HepG2 (cell line): Measurements from ENCODE around the gene TAF11. TPM values are rescaled to one million over a fixed set of nuclear protein-coding genes. Genes with fewer than 3 reads are reported as not detected.

ENCODE experiments used
- ATF7-NPFF ChIP-seq: sonication (generic); formaldehyde crosslinking; IDR thresholded peaks from 2 replicates; pipeline ENCODE4 v1.8.1; 2023; ENCODE audit warnings: mild to moderate bottlenecking, low read depth, missing genetic modification reagents, moderate library complexity
- CEBPZ ChIP-seq: IDR thresholded peaks from 2 replicates; pipeline ENCODE4 v1.6.1; 2012; ENCODE audit warnings: low read length, improper control_type of control experiment
- CREB1 ChIP-seq, 2 experiments: fragments of 450-650 bp in 1 of 2; IDR thresholded peaks; 2 replicates each; pipeline ENCODE4 v1.6.1; 2016 to 2017; ENCODE audit warnings: control low read depth in 1 of 2, mild to moderate bottlenecking in 1 of 2, missing compliant biosample characterization in 1 of 2, missing genetic modification characterization in 1 of 2
- FOXA3 ChIP-seq: IDR thresholded peaks from 2 replicates; pipeline ENCODE4 v1.6.1; 2016; ENCODE audit warnings: missing genetic modification reagents, missing compliant biosample characterization
- FOXK1 ChIP-seq: sonication (generic); formaldehyde crosslinking; IDR thresholded peaks from 2 replicates; pipeline ENCODE4 v1.4.0; 2020; ENCODE audit warnings: low read depth, missing genetic modification reagents, borderline replicate concordance
- KDM2A ChIP-seq: sonication (generic); formaldehyde crosslinking; IDR thresholded peaks from 2 replicates; pipeline ENCODE4 v1.4.0; 2020; ENCODE audit warnings: low read depth, missing genetic modification reagents, borderline replicate concordance
- MAZ ChIP-seq, 2 experiments: sonication (generic) in 1 of 2; formaldehyde crosslinking in 1 of 2; IDR thresholded peaks; 2 replicates each; pipeline versions ENCODE4 v1.5.0 to v1.6.1; 2012 to 2020; ENCODE audit warnings: low read depth in 2 of 2, mild to moderate bottlenecking in 2 of 2, borderline replicate concordance in 1 of 2, improper control_type of control experiment in 1 of 2, low read length in 1 of 2, missing genetic modification reagents in 1 of 2, moderate library complexity in 1 of 2
- MXD1 ChIP-seq: sonication (generic); formaldehyde crosslinking; IDR thresholded peaks from 2 replicates; pipeline ENCODE4 v1.4.0; 2020; ENCODE audit warnings: mild to moderate bottlenecking, missing genetic modification reagents
- MXD3 ChIP-seq: IDR thresholded peaks from 2 replicates; pipeline ENCODE4 v1.6.1; 2016; ENCODE audit warnings: mild to moderate bottlenecking, missing biosample characterization, missing genetic modification reagents
- MYC ChIP-seq: sonication (generic); formaldehyde crosslinking; IDR thresholded peaks from 2 replicates; pipeline ENCODE4 v1.9.0; 2021; ENCODE audit warnings: missing genetic modification reagents, borderline replicate concordance
- PRDM4 ChIP-seq: sonication (generic); formaldehyde crosslinking; IDR thresholded peaks from 2 replicates; pipeline ENCODE4 v1.9.0; 2021; ENCODE audit warnings: missing genetic modification reagents, borderline replicate concordance
- SIX4 ChIP-seq: sonication (generic); formaldehyde crosslinking; IDR thresholded peaks from 2 replicates; pipeline ENCODE4 v1.4.0; 2020; ENCODE audit warnings: missing genetic modification reagents
- SUZ12 ChIP-seq: fragments of 150-350 bp; IDR thresholded peaks from 2 replicates; pipeline ENCODE4 v1.6.1; 2014; ENCODE audit warnings: low read depth, low read length
- ZC3H13 ChIP-seq: sonication (generic); formaldehyde crosslinking; IDR thresholded peaks from 2 replicates; pipeline ENCODE4 v1.8.1; 2023; ENCODE audit warnings: mild to moderate bottlenecking, missing genetic modification reagents, moderate library complexity
- ZNF280B ChIP-seq: sonication (generic); formaldehyde crosslinking; IDR thresholded peaks from 2 replicates; pipeline ENCODE4 v1.5.0; 2020; ENCODE audit warnings: missing genetic modification reagents, mild to moderate bottlenecking, borderline replicate concordance
- ZNF468 ChIP-seq: sonication (generic); formaldehyde crosslinking; IDR thresholded peaks from 2 replicates; pipeline ENCODE4 v1.8.0; 2022; ENCODE audit warnings: mild to moderate bottlenecking, moderate library complexity, missing genetic modification reagents
- ZNF605 ChIP-seq: sonication (generic); formaldehyde crosslinking; IDR thresholded peaks from 2 replicates; pipeline ENCODE4 v1.8.0; 2022; ENCODE audit warnings: mild to moderate bottlenecking, missing genetic modification reagents
- ZNF784 ChIP-seq: sonication (generic); formaldehyde crosslinking; IDR thresholded peaks from 2 replicates; pipeline ENCODE4 v1.5.1; 2020; ENCODE audit warnings: missing genetic modification reagents, mild to moderate bottlenecking, borderline replicate concordance
- polyA plus RNA-seq, 8 experiments: library from polyadenylated mRNA; depleted of rRNA in 3 of 8; stranded (reverse) in 7 of 8; unstranded in 1 of 8; fragments of >200 nt; fragmentation: Illumina TruSeq in 4 of 8; extraction: Trizol in 4 of 8; gene quantifications; 2 replicates each; pipeline versions ENCODE4 v1.2.1 to v1.2.3, GENCODE V29; 2011 to 2016; ENCODE audit warnings: low read depth in 4 of 8, missing spikeins in 1 of 8, mixed read lengths in 1 of 8; ENCODE audit not compliant: insufficient read depth in 1 of 8
- total RNA-seq, 5 experiments: library from RNA; depleted of rRNA; stranded (reverse); fragments of >200 nt; fragmentation: Illumina TruSeq; extraction: Trizol; gene quantifications; 2 replicates each; pipeline ENCODE4 v1.2.3, GENCODE V29; 2016; ENCODE audit warnings: low read depth in 1 of 5

Gene TAF11
- total and polyA plus RNA-seq, 2 of the 13 experiments (the other 11 are each of a cell fraction or from before 2014, with no cell fraction given) = 35.4 to 73.6 TPM

- TF ChIP-seq CEBPZ (no peak), ATF7-NPFF (CRISPR knock-in tag) (peak; percentile 61; the same call in 1 of the 2 replicates), MYC (CRISPR knock-in tag) (peak; percentile 78; the same call in 1 of the 2 replicates), ZNF468 (CRISPR knock-in tag) (no peak), ZNF784 (CRISPR knock-in tag) (peak; percentile 83; the same call in 1 of the 2 replicates), MAZ (IDR thresholded peaks at IDR 0.05; ENCODE audit: borderline replicate concordance, low read depth, low read length) (peak; percentile 90), MAZ (CRISPR knock-in tag; IDR thresholded peaks at IDR 0.05; ENCODE audit: low read depth) (peak; percentile 80; the same call in 1 of the 2 replicates), SUZ12 (no peak), ZNF280B (CRISPR knock-in tag) (peak; percentile 96), CREB1 (IDR thresholded peaks at IDR 0.05) (peak; percentile 97), CREB1 (CRISPR knock-in tag; IDR thresholded peaks at IDR 0.05) (peak; percentile 100), MXD1 (CRISPR knock-in tag) (peak; percentile 79), ZC3H13 (CRISPR knock-in tag) (no peak), FOXA3 (CRISPR knock-in tag) (peak; percentile 77), KDM2A (CRISPR knock-in tag) (peak; percentile 98), ZNF605 (CRISPR knock-in tag) (peak; percentile 80; the same call in 1 of the 2 replicates), PRDM4 (CRISPR knock-in tag) (no peak), FOXK1 (CRISPR knock-in tag) (peak; percentile 92), MXD3 (CRISPR knock-in tag) (peak; percentile 71), SIX4 (peak; percentile 94)
Measured at GRCh38 chr6:34887753-34888513, at the start of gene TAF11 (continued).
